ENCODE data around the gene FOXJ1.

- TF ChIP-seq POLR2AphosphoS5 (IDR thresholded peaks at IDR 0.05; ENCODE audit: low read depth, low read length) = no peak
- TF ChIP-seq POLR2A (IDR thresholded peaks at IDR 0.05; ENCODE audit: low read depth, low read length) = no peak
Measured at GRCh38 chr17:76106703-76107102, 34.3 kb downstream of the FOXJ1 start.

All from GM12892 (cell line).